ENCODE data around the gene LRPAP1. TPM values are rescaled to one million over a fixed set of nuclear protein-coding genes. Genes with fewer than 3 reads are reported as not detected.

The LRPAP1 gene
- total RNA-seq, 1 experiment from 2014 or later: 116 TPM

DNA sequence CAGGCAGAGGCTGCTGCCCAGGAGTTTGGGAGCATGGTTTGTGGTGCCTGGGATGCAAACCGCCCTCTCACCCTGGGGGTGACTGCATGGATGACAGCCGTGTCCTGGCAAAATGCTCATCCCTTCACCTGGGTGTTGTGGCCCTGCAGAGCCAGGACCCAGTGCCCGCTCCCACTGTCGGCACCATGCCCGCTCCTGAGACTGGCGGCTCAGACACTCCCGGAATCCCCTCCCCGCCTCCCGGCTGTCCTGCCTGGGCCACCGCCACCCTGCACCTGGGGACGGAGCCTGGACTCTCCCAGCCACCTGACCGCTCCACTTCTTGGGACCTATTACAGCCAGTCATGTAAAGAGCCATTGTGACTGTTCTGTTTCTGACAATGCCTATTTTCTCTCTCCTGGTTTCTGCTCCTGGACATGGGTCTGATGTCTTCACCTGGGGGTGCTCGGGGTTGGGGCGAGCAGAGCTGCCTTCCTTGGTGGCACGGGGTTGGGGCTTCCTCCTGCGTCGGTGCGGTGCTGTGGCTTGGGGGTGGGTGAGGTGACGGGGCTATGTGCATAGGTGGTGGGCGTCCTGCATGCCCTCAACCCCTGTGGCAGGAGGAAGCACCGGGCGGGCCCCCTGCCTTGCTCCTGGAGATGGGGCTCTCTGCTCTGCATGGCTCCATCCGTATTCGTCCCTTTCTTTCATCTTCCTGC is 30.9 kb downstream of the LRPAP1 start:
- no peak for DNase-seq (ENCODE audit: low spot score)

DNA sequence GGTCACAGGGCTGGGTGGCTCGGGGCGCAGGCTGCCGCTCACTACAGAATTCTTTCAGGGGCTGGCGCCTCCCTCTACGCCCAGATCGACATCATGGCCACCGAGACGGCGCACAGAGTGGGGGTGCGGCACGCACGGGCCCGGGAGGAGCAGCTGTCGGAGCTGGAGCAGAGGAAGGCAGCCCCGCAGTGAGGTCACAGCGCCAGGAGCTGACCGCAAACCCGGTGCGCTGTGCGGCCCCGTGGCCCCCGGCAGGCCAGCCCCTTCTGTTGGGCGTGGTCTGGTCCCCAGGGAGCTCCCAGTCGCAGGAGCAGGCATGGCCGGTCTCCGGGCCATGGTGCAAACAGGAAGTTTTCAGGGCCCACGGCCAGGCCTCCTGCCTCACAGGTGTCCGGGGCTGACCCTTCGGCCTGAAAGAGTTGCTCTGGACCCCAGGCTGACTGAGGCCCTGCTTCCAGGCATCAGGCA is 31.6 kb downstream of the LRPAP1 start:
- DNase-seq (ENCODE audit: low spot score): no peak

DNA sequence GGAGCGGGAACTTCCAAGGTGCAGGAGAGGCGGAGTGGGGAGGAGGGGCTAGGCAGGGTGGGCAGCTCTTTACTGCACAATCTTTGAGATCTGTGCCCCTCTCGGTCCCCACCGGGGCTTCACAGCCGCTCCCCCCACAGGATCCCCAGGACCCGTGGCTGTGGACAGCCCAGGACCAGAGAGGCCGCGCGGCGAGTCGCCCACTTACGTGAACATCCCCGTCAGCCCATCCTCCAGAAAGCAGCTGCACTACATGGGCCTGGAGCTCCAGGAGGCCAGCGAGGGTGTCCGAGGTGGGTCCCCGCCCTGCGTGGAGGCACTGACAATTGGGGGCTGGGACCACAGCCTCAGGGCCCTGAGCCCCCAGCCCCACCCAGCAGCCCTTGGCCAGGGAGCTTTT is 32.1 kb downstream of the LRPAP1 start:
- DNase-seq (ENCODE audit: low spot score): no peak

DNA sequence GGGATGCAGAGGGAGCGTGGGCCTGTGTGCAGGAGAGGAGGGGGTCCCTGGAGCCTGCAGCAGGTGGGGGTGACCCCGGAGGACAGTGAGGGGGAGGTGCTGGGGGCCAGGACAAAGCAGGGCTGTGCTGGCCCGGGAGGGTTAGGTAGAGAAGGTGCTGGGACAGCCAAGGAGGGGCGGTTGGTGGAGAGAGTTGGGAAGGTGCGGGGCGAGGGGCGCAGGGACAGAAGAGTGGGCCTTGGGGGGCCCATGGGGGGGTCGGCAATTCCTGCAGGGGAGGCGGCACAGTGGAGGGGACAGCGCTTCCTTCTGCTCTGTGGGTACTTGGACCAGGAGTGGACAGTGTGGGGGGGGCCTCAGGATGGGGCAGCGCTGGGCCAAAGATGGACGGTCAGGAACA is 32.5 kb downstream of the LRPAP1 start:
- no peak for DNase-seq (ENCODE audit: low spot score)

DNA sequence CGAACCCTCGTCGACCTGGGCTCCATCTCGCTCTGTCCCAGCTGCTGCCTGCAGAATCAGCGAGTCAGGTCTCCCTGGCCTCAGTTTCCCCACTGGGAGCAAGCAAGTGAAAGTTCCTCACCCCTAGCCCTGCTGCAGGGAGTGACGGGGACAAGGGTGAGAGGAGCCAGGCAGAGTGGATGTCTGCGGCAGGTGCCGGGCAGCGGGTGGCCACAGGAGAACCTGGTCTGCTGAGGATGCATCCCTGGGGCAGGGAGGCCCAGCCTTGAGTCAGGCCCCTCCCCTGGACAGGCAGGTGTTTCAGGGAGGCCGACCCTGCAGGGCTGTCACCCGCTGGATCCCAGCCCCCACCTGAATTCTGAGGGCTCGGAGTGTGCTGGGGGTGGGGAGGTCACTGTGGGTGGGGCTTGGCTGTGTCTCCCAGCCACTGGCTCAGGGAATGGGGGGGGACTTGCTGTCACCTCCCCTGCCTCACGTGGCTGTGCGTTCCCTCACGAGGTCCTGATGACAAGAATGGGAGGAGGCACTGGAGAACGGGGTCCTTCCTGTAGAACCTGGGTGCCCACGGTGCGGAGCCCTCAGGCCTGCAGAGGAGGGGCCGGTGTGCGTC is 33.2 kb downstream of the LRPAP1 start:
- DNase-seq (ENCODE audit: low spot score): no peak

DNA sequence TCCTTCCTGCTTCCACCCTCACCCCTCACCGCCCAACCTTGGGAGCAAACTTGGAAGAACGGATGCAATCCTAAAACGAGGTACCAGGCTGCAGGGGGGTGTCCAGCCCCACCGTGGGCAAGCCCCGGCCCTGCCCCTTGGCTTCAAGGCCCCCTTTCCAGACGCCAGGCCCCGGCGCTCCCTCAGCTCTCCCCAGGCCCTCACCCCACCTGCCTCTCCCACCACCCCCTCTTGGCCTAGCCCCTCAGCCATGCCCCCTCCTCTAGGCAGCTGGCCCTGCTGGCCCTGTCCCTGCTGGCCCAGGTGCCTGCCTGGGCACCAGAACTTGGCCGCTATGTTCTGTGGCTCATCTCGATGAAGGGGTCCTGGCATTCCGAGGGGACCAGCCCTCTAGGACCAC is 33.8 kb downstream of the LRPAP1 start:
- DNase-seq (ENCODE audit: low spot score): no peak

DNA sequence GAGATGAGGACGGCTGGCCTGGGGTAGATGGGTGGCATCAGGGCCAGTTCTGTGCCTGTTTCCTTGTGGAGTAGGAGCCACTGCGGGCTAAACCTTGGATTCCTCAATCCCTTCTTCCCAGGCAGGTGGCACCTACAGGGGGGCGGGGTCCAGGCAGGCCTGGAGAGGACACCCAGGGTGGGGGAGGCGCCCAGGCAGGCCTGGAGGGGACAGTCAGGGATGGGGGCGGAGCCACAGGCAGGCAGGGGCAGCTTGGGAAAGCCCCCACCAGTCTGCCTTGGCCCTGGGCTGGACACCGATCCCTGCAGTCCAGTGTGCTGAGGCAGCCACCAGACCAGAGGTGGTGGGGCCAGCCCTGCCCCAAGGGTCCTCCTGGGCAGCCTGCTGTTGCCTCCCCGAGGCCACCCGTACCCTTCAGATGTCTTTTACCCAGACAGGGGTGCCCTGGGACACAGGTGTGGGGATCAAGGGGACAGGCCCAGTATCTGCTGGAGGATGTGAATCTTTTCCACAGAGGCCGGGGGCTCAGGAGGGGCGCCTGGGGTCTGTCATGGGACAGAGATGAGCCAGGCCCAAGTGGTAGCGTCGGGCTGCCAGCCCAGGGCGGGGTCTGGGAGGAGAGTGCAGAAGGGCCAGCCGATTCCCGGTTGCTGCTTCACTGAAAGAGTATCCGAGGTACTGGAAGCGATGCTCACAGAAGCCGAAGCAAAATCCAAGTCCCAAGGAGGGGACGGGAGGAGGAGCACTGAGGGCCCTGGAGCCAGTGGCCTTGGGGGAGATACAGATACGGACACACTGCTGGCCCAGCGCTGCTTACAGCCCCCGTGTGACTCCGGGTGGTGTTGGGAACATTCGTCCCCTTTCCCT is 34.5 kb downstream of the LRPAP1 start:
- DNase-seq (ENCODE audit: low spot score): no peak

DNA sequence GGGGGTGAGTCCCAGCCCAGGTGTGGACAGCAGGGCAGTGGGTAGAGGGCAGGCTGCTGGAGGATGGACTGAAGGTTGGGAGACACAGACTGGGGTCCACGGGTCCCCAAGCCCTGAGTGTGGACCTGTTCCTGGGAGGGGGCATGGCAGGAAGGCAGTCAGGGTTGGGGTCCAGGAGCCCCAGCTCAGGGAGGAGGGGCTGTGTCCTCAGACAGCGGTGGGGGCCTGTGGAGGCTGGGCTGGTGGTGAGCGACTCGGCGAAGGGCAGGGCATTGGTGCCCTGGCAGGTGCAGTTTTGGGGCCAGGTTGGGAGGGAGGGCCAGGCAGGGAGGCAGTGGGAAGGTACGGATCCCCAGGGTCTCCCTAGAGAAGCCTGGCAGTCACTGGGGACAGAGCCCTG is 35.1 kb downstream of the LRPAP1 start:
- DNase-seq (ENCODE audit: low spot score): no peak

DNA sequence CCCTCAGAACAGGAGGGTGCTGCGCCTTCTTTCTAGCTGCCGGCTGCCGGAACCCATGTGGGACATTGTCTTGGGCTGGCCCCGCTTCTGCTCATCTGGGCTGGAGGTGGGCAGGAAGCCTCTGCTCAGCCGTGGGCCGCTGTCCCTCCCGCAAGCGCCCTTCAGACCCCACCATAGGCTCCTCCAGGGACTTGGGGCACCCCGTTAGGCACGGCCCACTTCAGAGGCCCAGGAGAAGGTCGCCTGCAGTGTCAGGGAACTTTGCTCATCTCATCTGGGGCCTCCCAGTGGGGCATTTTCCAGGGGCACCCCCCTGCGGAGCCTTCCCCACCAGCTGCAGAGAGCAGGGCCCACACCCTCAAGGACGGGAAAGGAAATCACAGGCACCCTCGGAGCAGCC is 36.2 kb downstream of the LRPAP1 start:
- DNase-seq (ENCODE audit: low spot score): no peak

DNA sequence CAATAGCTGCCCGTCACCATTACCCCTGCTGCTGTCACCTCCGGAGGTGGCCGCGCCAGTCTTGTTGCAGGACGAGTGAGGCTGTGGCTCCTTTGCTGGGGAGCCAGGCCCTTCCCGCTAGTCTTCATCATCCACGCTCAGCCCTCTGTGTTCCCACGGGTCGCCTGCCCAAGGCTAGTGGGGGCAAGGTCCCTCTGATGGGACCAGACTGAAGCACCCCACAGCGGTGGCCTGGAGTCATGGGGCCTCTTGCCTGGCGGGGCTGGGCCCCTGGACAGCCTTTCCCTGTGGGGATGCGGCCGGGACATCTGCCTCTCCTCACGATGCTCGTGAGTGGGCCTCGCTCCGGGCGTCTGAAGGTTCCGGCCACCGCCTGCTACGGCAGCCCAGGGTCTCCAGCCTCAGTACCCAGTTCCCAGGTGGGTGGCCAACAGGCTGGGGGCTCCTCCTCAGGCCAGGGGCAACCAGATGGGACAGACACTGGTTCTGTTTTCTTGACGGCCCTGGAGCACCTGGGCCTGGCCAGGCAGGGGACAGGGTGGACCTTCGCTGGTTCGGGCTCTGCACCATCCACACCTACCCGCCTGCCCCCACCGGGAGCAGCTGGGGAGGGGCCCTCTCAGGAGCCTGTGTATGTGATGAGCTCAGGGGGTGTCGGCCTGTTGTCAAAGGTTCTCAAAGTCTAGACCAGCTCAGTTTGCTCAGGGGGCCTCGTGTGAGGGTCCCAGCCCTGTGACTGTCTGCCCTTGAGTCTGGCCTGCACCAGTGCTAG is 36.8 kb downstream of the LRPAP1 start:
- DNase-seq (ENCODE audit: low spot score): no peak

DNA sequence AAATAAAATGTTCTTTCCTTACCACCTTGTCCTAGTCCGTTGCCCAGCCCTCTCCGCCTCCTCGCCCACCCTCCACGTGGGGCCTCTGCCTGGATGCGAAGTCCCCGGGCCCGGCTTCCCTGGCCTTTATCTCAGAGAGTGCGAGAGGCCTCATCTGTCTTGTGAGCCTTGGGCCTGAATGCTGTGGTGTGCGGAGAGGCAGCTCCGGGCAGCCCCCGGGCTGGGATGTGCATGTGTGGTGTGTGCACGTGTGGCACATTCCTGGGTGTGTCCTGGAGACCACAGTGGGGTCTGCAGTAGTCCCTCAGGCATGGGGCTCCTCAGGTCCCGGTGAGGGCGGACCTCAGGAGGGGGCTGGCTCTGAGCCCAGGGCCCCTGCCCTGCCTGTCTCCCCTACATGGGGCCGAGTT is 37.8 kb downstream of the LRPAP1 start:
- no peak for DNase-seq (ENCODE audit: low spot score)

DNA sequence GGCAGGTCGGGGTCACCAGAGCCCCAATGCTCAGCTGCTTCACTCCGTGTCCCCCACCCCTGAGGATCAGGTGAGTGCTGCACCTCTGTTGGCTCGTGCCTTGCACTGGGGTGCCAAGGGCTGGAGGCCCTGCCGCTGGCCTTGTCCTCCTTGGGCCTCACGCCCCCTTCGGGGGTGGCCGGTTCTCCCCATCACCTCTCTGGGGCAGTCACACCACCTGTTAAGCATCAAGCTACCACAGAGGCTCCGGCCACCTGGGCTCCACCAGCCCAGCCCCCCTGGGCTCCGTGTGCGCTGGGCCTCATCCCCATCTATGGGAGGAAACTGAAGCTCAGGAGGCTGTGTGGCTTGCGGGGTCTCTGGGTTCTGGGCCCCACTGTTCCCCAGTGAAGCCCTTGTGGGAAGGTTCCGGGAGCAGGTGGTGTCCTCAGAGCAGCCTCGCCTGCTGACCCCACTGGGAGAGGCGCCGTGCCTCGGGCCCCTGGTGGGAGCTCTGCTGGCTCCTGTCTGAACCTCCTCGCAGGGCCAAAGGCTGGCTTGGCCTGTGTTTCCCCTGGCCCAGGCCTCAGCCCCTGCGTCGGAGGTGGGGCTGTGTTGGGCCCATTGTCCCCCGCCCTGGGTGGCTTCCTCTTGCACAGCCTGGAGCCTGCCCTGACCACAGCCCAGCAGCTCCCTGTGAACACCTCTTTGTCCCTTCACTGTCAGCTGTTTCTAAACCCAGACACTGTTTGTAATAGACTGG is 38.3 kb downstream of the LRPAP1 start:
- no peak for DNase-seq (ENCODE audit: low spot score)

DNA sequence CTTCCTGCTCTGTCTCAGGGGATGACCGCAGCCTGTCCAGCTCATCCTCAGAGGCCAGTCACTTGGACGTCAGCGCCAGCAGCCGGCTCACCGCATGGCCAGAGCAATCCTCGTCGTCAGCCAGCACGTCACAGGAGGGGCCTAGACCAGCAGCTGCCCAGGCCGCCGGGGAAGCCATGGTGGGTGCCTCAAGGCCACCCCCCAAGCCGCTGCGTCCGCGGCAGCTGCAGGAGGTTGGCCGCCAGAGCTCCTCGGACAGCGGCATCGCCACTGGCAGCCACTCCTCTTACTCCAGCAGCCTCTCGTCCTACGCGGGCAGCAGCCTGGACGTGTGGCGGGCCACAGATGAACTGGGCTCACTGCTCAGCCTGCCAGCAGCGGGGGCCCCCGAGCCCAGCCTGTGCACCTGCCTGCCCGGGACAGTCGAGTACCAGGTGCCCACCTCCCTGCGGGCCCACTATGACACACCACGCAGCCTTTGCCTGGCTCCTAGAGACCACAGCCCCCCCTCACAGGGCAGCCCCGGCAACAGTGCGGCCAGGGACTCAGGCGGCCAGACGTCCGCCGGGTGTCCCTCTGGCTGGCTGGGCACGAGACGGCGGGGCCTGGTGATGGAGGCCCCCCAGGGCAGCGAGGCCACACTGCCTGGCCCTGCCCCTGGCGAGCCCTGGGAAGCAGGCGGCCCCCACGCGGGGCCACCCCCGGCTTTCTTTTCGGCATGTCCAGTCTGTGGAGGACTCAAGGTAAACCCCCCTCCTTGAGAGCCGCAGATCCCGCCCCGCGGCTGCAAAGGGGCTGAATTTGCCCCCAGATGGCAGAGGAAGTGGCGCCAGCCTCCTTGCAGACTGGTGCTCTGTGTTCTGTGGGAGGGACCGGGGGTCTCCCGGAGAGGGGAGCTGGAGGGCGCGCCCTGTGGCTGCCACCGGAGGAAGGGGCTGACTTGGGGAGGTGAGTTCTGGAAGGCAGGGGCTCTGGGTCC is 39.2 kb downstream of the LRPAP1 start:
- DNase-seq (ENCODE audit: low spot score): no peak

DNA sequence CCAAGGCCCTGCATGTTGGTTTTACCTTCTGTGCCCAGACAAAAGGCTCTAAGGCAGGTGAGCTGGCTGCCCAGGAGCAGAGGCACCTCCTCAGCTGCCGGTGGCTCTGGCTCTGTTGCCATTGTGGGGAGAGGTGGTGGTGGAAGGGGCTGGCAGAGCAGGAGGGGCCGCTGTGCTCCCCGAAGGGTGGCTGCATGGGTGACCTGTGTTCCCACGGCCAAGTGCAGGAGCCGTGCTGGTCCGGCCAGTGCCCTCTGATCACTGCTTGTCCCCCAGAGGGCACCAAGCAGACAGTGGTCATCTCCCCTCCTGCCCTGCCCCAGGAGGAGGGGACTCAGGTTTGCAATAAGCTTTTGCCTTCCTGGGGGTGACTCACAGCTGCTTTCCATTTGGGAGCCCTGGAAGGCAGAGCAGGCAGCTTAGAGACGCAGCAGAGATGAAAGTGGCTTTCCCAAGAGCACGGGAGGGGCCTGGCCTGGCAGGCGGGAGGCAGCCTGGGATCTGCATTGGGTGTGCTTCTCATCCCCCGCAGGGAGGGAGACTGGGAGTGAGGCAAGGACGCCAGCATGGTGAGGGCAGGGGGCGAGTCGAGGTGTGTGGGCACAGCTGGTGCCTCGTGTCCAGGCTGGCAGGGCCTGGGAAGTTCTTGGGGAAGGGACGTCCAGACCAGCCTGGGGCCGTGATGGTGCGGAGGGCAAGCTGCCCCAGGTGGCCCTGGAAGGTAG is 40.4 kb downstream of the LRPAP1 start:
- DNase-seq (ENCODE audit: low spot score): peak; percentile 71

DNA sequence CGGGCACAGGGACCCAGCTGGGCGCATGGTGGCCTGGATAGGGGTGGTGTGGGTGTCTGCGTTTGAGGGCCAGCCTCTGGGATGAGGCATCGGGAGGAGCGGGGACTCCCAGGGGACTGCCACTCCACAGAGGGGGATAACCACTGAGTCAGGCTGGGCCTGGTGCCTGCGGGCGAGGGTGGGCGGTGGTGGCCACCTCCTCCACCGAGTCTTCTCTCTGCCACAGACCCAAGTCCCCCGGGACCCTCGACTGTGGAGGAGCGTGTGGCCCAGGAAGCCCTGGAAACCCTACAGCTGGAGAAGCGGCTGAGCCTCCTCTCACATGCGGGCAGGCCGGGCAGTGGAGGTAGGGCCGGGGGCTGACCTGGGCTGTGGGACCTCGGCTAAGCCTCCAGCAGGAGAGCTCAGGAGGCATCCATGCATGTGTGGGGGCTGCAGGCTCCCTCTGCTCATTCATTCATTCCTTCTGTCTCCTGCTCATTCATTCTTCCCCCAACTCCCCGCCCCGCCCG is 42.7 kb downstream of the LRPAP1 start:
- no peak for DNase-seq (ENCODE audit: low spot score)

DNA sequence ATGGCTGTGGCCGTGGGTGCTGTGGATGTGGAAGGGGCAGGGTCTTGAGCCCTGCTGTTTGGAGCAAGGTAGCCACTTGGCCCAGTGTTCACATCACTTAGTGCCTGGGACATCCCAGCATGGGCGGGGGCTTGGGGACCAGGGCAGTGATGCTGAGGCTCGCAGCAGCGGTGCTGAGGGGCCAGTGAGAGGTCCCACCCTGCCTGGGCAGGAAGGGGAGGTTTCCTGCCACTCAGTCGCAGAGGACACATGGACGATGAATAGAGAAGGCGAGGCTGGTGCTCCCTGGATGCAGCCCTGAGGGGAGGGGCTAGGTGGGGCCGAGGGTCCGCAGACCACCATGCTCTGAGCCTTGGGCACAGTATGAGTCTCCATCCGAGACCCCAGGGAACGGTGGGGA is 43.4 kb downstream of the LRPAP1 start:
- no peak for DNase-seq (ENCODE audit: low spot score)

DNA sequence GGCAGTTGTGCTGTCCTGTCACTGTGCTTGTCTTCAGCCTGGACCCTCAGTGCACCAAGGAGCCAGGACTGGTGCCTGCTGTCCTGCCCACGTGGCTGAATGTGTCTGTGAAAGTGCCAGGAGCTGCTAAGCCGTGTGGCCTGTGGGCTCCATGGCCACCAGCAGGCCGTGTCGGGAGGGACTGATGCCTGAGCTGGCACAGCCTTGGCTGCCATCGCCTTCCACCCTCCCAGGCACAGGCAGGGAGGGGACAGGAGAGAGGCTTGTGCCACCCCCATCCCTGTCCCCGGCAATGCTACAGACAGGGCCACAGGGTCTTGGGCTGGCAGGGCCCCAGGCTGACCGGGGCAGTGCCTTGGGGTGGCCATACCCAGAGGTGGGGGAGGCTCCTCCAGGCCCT is 44.4 kb downstream of the LRPAP1 start:
- DNase-seq (ENCODE audit: low spot score): no peak

DNA sequence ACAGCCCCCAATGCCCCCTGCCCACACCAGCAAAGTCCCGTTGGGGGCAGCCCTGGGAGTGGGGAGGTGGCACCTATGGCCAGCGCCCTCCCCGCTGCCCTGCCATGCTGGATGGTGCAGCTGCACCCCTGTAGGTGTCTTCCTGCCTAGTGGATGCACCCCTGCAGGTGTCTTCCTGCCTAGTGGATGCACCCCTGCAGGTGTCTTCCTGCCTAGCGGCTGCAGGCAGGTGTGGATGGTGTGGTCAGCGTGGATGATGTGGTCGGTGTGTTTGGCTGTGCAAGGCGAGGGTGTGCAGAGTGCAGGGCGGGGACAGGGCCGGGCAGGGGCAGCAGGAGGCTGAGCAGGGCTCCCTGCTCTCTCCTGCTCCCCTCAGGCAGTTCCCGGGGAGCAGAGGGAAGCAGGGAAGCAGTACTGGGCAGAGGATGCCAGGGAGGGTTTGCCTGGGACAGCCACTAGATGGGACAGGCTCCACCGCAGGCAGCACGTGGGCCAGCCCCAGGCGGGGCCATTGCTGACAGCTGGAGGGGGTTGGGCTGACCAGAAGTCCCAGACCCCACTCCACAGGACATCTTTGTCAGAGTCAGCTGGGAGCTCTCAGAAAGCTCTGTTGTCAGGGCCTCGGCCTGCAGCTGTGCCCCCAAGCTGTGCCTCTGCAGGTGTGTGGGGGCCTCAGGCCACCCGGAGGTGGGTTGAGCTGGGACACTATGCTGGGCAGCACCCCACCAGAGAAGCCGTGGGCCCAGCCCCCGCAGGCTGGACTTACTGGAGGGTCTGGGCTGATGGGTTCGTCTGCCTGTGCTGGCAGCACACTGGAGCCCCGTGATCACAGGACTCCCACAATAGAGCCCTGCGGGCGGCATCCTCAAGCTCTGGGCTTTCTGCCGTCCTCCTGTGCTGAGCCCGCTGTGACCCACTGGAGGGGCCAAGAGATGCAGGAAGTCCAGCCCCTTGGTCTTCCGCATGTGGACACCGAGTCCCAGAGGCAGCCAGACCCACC is 45.4 kb downstream of the LRPAP1 start:
- DNase-seq (ENCODE audit: low spot score): peak; percentile 44

Measured in A172 (cell line).